AG20443 (cell line): ENCODE results near the gene FMN1.
"Not testable (repeated sequence)": the region's sequence is repeated elsewhere in the genome, so short reads cannot be mapped to it uniquely, and the experiment has no call there.

Source experiments
- DNase-seq: peaks from one replicate; pipeline ENCODE4 v3.0.0; 2012; ENCODE audit warnings: low spot score, mixed read lengths

The FMN1 gene

GRCh38 chr15:32966512-32966911, 228.0 kb downstream of the FMN1 start:
- DNase-seq: no peak

- no peak for DNase-seq
Observed at GRCh38 chr15:32965897-32966296, 228.6 kb downstream of the FMN1 start.

DNA sequence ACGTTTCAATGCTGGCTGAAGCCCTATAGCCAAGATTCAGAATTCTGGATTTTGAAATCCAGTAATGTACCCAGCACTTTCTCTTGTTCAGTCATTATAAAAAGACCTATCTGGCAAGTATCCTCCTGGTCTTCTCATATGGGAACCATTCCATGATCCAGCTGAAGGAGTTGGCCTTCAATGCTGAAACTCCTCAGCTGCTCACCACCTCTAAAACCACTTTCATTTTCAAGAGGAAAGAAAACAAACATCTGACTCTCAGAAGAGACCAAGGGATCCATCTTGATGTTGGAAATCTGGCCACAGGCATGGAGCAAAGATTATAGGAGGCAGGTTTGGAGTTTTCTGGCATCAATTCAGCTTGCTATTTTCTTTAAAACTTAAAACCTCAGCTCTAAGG, 235.4 kb downstream of the FMN1 start:
- peak; percentile 39 for DNase-seq

GRCh38 chr15:32957219-32957618, 237.3 kb downstream of the FMN1 start:
- DNase-seq: no peak

DNA sequence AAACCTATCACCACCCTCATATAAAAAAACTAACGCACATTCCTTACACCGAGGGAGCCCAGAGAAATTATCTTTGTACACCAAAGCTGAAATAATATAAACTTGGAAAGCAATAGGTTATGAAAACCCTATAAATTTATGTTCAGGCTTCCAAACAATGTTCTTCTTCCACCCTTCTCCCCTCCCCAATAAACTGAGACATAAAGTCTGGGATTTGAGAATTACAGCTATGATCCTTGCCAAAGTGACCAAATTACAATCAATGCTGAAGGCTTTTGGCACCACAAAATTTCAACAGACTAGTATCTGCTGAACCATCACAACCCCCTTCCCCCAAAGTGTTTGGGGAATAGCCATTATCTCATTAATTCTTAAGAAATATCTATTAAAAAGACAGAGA, 237.8 kb downstream of the FMN1 start:
- peak; percentile 16 for DNase-seq

DNA sequence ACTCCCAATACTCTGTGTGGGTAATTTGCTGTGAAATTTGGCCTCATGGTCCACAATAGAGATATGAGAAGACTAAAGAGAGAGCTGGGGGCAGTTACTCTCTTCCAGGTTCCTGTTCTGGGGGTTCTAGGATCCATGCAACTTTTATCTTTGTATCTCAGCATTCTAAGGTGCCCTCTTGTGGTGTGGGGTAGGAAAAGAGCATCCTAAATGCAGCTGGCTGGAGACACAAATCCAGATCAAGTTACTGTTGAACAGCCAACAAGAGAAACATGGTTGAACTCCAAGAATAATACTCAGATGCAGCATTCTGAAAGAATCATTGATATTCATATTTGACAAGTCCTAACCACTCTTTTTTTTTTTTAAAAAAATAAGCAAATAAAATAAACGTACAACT, 238.5 kb downstream of the FMN1 start:
- peak; percentile 82 for DNase-seq

DNA sequence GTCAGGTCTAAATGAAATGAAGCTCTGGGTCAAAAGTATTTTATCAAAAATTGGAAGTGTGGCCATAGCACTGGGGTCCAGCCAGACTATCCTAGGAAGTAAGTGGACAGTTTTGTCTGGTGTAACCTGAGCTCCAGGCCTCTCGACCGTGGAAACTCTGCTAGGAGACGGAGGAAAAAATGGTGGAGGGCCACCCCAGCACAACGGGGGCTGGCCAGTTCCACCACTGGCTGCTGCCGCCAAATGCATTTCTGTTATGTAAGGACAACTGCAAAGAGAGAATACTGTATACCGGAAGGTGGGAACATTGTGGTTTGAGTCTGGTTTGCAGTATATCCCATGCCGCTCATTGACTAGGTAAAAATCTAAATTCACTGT, 241.0 kb downstream of the FMN1 start:
- no peak for DNase-seq

DNA sequence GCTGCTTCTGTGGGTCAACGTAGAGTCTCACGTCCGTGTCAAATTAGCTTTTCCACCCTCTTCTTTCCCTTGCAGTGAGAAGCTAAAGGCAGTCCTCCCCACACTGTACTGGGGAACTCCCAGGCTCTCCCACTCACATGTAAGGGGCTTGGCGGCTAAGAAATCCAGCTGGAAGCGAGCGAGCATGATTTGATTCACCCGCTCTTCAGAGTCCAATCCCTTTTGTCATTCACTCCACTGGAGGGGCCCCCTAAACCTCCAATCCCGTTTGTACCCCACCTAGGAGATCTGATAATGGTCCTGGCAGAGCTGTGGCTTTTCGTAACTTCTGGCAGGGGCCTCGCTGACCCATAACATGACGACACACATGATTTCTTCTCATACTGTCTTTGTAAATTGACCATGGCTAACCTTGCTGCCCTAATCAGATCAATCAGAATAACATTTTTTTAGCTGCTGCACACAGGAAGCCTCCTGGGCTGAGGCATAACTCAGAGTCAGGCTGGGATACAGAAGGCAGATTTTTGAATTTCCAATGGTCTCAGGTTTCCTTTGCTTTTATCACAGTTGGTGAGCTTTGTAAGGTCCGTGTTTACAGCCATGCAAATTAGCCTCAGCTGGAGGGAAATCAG, 241.5 kb downstream of the FMN1 start:
- no peak for DNase-seq

GRCh38 chr15:32951736-32952464, 242.6 kb downstream of the FMN1 start:
- DNase-seq: no peak

GRCh38 chr15:32950051-32950450, 244.5 kb downstream of the FMN1 start:
- DNase-seq: not testable (repeated sequence)

DNA sequence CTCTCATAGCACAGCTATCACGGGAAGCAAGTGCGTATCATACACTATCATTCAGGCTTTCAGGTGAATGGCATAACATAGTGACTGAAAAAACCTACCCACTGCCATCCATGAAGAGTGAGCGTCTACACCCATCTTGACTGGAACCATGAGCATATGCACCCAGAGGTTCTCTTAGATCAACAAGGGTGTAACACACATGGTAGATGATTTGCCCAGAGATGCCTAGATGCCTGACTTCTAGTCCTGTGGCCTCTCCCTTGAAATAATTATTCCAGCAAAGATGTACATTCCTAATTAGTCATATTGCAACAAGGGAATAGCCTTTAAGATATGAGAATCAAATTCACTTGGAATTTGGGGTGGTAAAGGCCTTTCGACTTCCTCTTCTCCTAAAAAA, 248.3 kb downstream of the FMN1 start:
- no peak for DNase-seq

GRCh38 chr15:32944431-32944830, 250.1 kb downstream of the FMN1 start:
- DNase-seq: no peak

DNA sequence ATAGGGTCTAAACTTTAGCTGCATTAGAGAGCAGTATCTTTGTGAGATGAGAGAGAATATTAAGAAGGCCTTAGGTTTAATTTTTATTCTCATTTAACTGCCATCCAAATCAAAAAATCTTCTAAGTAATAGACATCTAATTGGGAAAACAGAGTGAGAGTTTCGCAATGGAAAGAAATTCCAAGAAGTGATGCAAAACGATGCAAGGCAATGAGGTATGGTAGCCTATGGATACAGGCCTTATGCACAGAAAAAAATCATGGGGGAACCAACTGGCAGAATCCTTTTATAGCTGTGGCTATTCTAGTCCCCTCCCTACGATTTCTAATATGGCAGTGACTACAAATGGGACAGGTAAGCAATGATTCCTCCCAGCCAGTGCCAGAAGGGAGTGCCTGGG, 250.8 kb downstream of the FMN1 start:
- DNase-seq: no peak

DNA sequence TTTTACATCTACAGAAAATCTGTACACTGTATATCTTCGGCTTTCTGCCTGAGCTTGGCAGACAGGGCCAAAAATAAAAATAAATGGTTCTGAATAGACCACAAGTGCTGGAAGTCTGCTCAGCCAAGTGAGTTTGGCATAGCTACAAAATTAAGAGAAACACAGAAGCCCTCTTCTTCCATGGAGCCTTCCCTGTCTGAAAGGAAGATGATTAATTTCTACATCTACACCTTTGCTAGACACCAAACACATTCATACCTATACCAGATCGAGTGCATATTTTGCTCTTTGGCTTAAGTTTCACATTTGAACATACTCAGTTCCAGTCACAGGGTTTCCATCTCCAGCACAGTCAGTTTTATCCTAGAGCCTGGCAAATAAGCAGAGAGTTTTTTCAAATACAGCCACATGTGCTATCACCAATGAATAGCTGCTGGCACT, 252.1 kb downstream of the FMN1 start:
- DNase-seq: no peak

- DNase-seq: no peak
Observed at GRCh38 chr15:32941823-32942222, 252.7 kb downstream of the FMN1 start.

GRCh38 chr15:32936976-32937375, 257.5 kb downstream of the FMN1 start:
- no peak for DNase-seq

GRCh38 chr15:32936283-32936918, 258.1 kb downstream of the FMN1 start:
- peak; percentile 29 for DNase-seq

- no peak for DNase-seq
Observed at GRCh38 chr15:32935139-32935538, 259.4 kb downstream of the FMN1 start.

- no peak for DNase-seq
Observed at GRCh38 chr15:32933236-32933635, 261.3 kb downstream of the FMN1 start.

DNA sequence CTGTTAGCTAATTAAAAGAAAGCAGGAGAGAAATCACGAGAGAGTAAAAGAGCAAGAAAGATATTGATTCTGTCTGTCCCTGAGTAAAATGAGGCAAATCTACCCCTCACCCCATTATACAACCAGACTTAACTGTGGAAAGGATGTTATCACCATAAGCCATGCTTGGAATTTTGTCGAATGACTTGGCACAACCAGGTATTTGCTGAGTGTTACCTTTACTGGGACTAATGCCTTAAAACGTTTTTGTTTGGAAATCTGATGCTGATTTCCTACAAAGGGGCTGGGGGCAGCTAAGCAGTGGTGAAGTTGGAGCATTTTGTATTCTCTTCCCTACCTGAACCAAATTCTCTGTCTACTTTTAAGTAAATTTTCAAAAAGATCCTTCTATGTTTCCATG, 265.6 kb downstream of the FMN1 start:
- DNase-seq: no peak

DNA sequence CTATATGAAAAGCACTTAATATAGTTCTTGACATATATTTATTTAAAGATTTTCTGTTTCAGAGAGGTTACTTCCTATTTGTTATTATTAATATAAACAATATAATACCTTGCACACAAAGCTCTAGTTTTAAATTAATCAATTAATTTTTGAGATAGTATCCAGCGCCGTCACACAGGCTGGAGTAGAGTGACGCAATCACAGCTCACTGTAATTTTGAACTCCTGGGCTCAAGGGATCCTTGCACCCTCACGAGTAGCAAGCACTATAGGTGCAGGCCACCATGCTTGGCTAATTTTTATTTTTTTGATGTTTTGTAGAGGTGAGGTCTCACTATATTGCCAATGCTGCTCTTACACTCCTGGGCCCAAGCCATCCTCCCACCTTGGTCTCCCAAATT, 267.4 kb downstream of the FMN1 start:
- DNase-seq: no peak

DNA sequence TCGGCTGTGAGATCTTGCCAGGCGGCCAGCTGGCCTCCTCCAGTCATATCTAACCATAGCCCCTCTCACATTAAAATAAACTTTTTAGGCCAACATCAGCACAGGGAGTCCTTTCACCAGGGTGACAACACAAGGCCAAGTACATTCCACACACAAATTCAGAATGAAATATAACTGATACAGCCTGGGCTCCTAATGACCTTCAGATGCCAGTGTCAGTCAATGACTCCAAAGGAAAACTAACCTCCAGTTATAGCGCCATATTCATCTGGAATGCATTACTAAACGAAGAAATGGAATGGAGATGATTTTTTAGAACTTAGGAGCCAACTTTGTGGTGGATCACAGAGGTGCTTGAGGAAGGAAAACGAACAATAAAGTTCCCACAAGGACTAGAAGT, 271.3 kb downstream of the FMN1 start:
- DNase-seq: no peak

DNA sequence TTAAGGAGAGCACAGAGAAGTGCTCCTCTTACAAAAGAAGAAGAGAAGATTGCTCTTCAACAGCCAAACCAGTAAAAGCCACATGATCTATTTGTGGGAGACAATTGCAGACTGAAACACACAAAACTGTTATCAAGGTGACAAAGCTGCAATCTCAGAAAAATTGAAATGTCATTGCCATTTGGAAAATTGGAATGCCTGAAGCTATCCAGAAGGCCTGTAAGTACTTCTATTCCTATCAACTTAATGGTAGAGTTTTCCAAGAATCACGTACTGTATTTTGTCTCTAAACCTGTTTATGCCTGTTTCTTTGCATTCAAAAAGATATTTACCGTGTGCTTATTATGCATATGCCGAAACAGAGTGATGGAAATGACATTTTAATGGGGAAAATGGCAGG, 272.0 kb downstream of the FMN1 start:
- no peak for DNase-seq
